Testis (tissue), 2 donors: ENCODE data around the gene NPAS2.

Source experiments
- CTCF ChIP-seq, 3 experiments: fragments of 450-650 bp in 2 of 3; fragments of 200-600 bp in 1 of 3; sonication (generic) in 1 of 3; IDR thresholded peaks; one replicate each; pipeline ENCODE4 v1.5.1; 2016 to 2019; ENCODE audit warnings: antibody characterized with exemption in 3 of 3, mild to moderate bottlenecking in 2 of 3, moderate library complexity in 1 of 3
- POLR2A ChIP-seq: fragments of 450-650 bp; IDR thresholded peaks from one replicate; pipeline ENCODE4 v1.6.1; 2017; ENCODE audit warnings: antibody characterized with exemption, mild to moderate bottlenecking, moderate library complexity

DNA sequence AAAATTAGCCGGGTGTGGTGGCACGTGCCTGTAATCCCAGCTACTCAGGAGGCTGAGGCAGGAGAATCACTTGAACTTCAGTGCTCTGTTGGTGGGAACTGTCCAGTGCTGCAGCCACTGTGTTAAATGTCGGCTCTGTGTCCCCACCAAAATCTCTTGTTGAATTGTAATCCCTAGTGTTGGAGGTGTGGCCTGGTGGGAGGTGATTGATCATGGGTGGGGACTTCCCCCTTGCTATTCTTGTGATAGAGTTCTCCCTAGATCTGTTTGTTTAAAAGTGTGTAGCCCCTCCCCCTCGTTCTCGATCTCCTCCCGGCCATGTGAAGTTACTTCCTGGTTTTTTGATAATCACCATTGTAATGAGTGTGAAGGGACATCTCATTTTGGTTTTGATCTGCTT is 172.3 kb downstream of the NPAS2 start:
- no peak for TF ChIP-seq CTCF (IDR thresholded peaks at IDR 0.05)
- TF ChIP-seq POLR2A = no peak
